ENCODE data around the gene RARRES2.

RARRES2 gene

DNA sequence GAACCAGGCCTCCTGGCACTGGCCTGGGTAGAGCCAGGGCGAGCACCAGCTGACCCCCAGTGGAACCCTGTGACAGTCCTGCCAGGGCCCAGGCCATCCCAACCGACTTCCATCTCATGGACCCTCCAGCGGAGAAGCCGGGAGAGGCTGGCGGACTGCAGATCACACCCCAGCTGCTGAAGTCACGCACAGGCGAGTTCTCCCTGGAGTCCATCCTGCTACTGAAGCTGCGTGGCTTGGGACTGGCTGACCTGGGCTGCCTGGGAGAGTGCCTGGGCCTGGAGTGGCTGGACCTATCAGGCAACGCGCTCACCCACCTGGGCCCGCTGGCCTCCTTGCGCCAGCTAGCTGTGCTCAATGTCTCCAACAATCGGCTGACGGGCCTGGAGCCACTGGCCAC lies 4.7 kb downstream of the RARRES2 start:
- no peak for ATAC-seq
- TF ChIP-seq ARNTL (CRISPR knock-in tag; IDR thresholded peaks at IDR 0.05; ENCODE audit: borderline replicate concordance, low read depth), result no peak
- TF ChIP-seq ZFP3 (CRISPR knock-in tag; IDR thresholded peaks at IDR 0.05), result no peak
- no peak for TF ChIP-seq ZNF70 (CRISPR knock-in tag; IDR thresholded peaks at IDR 0.05)
- TF ChIP-seq ZC3H10 (CRISPR knock-in tag; IDR thresholded peaks at IDR 0.05), result no peak
- TF ChIP-seq BACH2 (CRISPR knock-in tag; IDR thresholded peaks at IDR 0.05; ENCODE audit: borderline replicate concordance), result no peak

DNA sequence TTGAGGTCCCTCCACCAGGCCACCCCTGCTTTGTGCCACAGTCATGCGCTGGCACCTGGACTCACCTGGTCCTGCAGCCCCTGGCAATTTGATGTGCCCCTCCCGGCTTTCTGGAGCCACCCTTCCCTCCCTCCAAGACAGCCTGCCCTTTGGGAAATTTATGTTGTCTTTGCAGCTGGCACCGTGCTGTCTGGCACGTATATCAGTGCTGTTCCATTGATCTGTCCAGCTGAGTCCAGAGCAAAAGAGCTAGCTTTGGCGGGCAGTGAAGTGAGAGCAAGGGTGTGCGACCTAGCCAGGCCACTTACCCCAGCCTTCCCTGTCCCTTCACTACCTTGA lies 5.7 kb downstream of the RARRES2 start:
- no peak for ATAC-seq
- TF ChIP-seq, protein P1, sequence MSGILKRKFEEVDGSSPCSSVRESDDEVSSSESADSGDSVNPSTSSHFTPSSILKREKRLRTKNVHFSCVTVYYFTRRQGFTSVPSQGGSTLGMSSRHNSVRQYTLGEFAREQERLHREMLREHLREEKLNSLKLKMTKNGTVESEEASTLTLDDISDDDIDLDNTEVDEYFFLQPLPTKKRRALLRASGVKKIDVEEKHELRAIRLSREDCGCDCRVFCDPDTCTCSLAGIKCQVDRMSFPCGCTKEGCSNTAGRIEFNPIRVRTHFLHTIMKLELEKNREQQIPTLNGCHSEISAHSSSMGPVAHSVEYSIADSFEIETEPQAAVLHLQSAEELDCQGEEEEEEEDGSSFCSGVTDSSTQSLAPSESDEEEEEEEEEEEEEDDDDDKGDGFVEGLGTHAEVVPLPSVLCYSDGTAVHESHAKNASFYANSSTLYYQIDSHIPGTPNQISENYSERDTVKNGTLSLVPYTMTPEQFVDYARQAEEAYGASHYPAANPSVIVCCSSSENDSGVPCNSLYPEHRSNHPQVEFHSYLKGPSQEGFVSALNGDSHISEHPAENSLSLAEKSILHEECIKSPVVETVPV (CRISPR knock-in tag; IDR thresholded peaks at IDR 0.05), result no peak
- TF ChIP-seq TOX (CRISPR knock-in tag; IDR thresholded peaks at IDR 0.05; ENCODE audit: borderline replicate concordance), result no peak
- no peak for TF ChIP-seq ZFP3 (CRISPR knock-in tag; IDR thresholded peaks at IDR 0.05)
- TF ChIP-seq GLIS3 (CRISPR knock-in tag; IDR thresholded peaks at IDR 0.05), result no peak
- TF ChIP-seq, protein P2, sequence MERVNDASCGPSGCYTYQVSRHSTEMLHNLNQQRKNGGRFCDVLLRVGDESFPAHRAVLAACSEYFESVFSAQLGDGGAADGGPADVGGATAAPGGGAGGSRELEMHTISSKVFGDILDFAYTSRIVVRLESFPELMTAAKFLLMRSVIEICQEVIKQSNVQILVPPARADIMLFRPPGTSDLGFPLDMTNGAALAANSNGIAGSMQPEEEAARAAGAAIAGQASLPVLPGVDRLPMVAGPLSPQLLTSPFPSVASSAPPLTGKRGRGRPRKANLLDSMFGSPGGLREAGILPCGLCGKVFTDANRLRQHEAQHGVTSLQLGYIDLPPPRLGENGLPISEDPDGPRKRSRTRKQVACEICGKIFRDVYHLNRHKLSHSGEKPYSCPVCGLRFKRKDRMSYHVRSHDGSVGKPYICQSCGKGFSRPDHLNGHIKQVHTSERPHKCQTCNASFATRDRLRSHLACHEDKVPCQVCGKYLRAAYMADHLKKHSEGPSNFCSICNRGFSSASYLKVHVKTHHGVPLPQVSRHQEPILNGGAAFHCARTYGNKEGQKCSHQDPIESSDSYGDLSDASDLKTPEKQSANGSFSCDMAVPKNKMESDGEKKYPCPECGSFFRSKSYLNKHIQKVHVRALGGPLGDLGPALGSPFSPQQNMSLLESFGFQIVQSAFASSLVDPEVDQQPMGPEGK (CRISPR knock-in tag; IDR thresholded peaks at IDR 0.05; ENCODE audit: borderline replicate concordance), result no peak
- no peak for TF ChIP-seq CSDC2 (CRISPR knock-in tag; IDR thresholded peaks at IDR 0.05)
- TF ChIP-seq ESRRG (CRISPR knock-in tag; IDR thresholded peaks at IDR 0.05), result no peak
- TF ChIP-seq, protein P3, sequence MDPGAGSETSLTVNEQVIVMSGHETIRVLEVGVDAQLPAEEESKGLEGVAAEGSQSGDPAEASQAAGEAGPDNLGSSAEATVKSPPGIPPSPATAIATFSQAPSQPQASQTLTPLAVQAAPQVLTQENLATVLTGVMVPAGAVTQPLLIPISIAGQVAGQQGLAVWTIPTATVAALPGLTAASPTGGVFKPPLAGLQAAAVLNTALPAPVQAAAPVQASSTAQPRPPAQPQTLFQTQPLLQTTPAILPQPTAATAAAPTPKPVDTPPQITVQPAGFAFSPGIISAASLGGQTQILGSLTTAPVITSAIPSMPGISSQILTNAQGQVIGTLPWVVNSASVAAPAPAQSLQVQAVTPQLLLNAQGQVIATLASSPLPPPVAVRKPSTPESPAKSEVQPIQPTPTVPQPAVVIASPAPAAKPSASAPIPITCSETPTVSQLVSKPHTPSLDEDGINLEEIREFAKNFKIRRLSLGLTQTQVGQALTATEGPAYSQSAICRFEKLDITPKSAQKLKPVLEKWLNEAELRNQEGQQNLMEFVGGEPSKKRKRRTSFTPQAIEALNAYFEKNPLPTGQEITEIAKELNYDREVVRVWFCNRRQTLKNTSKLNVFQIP (CRISPR knock-in tag; IDR thresholded peaks at IDR 0.05; ENCODE audit: borderline replicate concordance, low read depth), result no peak
- no peak for TF ChIP-seq ZNF70 (CRISPR knock-in tag; IDR thresholded peaks at IDR 0.05)
- TF ChIP-seq, protein P4, sequence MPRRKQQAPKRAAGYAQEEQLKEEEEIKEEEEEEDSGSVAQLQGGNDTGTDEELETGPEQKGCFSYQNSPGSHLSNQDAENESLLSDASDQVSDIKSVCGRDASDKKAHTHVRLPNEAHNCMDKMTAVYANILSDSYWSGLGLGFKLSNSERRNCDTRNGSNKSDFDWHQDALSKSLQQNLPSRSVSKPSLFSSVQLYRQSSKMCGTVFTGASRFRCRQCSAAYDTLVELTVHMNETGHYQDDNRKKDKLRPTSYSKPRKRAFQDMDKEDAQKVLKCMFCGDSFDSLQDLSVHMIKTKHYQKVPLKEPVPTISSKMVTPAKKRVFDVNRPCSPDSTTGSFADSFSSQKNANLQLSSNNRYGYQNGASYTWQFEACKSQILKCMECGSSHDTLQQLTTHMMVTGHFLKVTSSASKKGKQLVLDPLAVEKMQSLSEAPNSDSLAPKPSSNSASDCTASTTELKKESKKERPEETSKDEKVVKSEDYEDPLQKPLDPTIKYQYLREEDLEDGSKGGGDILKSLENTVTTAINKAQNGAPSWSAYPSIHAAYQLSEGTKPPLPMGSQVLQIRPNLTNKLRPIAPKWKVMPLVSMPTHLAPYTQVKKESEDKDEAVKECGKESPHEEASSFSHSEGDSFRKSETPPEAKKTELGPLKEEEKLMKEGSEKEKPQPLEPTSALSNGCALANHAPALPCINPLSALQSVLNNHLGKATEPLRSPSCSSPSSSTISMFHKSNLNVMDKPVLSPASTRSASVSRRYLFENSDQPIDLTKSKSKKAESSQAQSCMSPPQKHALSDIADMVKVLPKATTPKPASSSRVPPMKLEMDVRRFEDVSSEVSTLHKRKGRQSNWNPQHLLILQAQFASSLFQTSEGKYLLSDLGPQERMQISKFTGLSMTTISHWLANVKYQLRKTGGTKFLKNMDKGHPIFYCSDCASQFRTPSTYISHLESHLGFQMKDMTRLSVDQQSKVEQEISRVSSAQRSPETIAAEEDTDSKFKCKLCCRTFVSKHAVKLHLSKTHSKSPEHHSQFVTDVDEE (CRISPR knock-in tag; IDR thresholded peaks at IDR 0.05), result no peak
- no peak for TF ChIP-seq BACH2 (CRISPR knock-in tag; IDR thresholded peaks at IDR 0.05; ENCODE audit: borderline replicate concordance)
- TF ChIP-seq ZNF8 (CRISPR knock-in tag; IDR thresholded peaks at IDR 0.05), result no peak
- no peak for TF ChIP-seq ISL1 (CRISPR knock-in tag; IDR thresholded peaks at IDR 0.05)
- no peak for TF ChIP-seq ZFP30 (CRISPR knock-in tag; IDR thresholded peaks at IDR 0.05)
- TF ChIP-seq ZC3H10 (CRISPR knock-in tag; IDR thresholded peaks at IDR 0.05), result no peak
- TF ChIP-seq ARNTL (CRISPR knock-in tag; IDR thresholded peaks at IDR 0.05; ENCODE audit: borderline replicate concordance, low read depth), result no peak

DNA sequence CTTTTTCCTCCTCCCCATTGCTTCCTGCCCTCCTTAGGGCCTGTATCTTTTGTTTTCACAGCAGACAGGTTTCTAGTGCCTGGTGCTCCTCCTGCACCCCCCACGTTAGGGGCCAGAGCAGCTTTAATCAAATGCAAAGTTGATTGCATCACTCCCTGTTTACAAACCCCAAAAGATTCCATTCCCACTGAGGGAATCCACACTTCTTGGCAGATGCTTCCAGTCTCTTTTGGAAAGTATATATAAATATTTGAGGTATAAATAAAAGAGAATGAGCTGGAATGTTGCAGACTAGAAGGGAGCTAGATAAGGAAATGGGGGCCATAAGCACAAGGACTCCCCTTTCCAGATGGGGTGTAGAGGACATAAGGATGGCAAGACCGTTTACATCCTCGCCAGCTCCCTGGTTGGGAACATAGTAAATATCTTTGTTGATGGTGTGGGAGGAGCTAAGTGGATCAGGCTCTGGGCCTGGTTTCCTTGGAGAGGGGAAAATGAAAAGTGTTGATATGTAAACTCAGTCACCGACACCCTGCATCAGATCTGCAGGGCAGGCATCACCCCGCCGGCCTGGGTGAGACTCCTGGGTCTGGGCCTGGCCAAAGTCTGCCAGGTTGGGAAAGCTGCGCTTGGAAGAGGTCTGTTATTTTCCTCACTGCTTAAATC lies 6.2 kb downstream of the RARRES2 start:
- no peak for ATAC-seq
- TF ChIP-seq ZFP30 (CRISPR knock-in tag; IDR thresholded peaks at IDR 0.05), result no peak
- TF ChIP-seq, protein P2 (CRISPR knock-in tag; IDR thresholded peaks at IDR 0.05; ENCODE audit: borderline replicate concordance), result no peak
- TF ChIP-seq ESRRG (CRISPR knock-in tag; IDR thresholded peaks at IDR 0.05), result no peak
- no peak for TF ChIP-seq CSDC2 (CRISPR knock-in tag; IDR thresholded peaks at IDR 0.05)
- TF ChIP-seq, protein P1 (CRISPR knock-in tag; IDR thresholded peaks at IDR 0.05), result no peak
- no peak for TF ChIP-seq TCF4 (CRISPR knock-in tag; IDR thresholded peaks at IDR 0.05; ENCODE audit: borderline replicate concordance)
- TF ChIP-seq ISL1 (CRISPR knock-in tag; IDR thresholded peaks at IDR 0.05), result no peak
- TF ChIP-seq, protein P5, sequence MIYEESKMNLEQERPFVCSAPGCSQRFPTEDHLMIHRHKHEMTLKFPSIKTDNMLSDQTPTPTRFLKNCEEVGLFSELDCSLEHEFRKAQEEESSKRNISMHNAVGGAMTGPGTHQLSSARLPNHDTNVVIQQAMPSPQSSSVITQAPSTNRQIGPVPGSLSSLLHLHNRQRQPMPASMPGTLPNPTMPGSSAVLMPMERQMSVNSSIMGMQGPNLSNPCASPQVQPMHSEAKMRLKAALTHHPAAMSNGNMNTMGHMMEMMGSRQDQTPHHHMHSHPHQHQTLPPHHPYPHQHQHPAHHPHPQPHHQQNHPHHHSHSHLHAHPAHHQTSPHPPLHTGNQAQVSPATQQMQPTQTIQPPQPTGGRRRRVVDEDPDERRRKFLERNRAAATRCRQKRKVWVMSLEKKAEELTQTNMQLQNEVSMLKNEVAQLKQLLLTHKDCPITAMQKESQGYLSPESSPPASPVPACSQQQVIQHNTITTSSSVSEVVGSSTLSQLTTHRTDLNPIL (CRISPR knock-in tag; IDR thresholded peaks at IDR 0.05; ENCODE audit: low read depth), result no peak
- TF ChIP-seq BACH2 (CRISPR knock-in tag; IDR thresholded peaks at IDR 0.05; ENCODE audit: borderline replicate concordance), result no peak
- TF ChIP-seq ZNF70 (CRISPR knock-in tag; IDR thresholded peaks at IDR 0.05), result no peak
- TF ChIP-seq, protein P3 (CRISPR knock-in tag; IDR thresholded peaks at IDR 0.05; ENCODE audit: borderline replicate concordance, low read depth), result no peak
- TF ChIP-seq ZNF8 (CRISPR knock-in tag; IDR thresholded peaks at IDR 0.05), result no peak
- TF ChIP-seq ZC3H10 (CRISPR knock-in tag; IDR thresholded peaks at IDR 0.05), result no peak
- no peak for TF ChIP-seq GLIS3 (CRISPR knock-in tag; IDR thresholded peaks at IDR 0.05)

All from SK-N-SH treated with all-trans-retinoic acid at 6 μM for 48 hours (cell line).